HG02623 (cell line): Measurements from ENCODE around the gene MED27.

ENCODE experiments used
- ATAC-seq: cut with Tn5 transposase; IDR thresholded peaks from one replicate; pipeline ENCODE4 v1.9.1; 2021; ENCODE audit warnings: moderate library complexity; ENCODE audit not compliant: unreplicated experiment

The MED27 gene

DNA sequence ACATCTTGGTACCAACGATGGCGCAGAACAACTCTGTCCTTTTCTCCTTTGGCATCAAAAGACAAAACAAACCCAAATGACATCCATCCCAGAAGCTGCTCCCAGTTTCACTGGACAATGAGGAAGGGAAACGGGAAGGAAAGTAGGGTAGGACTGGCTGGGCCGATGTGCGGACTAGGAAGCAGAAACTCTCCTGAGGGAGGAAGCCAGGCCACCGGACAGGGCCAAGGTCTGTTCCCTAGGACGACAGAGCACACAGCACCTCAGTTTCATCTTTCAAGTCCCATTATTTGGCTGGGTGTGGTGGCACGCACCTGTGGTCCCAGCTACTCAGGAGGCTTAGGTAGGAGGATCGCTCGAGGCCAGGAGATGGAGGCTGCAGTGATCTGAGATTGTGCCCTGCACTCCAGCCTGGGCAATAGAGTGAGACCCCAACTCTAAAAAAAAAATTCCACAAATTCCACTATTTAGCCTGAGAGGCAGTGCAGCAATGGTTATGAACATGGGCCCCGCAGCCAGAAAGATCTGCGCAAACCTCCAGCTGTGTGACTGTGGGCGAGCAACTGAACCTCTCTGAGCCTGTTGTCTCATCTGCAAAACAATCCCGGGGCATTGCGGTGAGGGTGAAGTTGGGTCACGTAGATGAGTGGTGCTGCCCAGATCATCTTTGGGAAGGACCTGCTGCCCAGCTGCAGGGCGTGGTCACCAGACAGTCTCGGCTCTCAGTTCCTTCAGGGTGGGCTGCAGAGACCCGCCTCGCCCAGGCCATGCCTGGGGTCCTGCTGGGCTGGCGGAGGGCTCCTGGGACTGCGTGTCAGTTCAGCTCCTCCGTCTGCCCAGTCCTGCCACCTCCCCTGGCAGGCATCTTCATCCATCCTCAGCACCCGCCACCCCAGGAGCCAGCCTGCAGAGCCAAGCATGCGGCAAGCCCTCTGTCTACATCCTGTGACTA is 238.6 kb downstream of the MED27 start:
- ATAC-seq = no peak

DNA sequence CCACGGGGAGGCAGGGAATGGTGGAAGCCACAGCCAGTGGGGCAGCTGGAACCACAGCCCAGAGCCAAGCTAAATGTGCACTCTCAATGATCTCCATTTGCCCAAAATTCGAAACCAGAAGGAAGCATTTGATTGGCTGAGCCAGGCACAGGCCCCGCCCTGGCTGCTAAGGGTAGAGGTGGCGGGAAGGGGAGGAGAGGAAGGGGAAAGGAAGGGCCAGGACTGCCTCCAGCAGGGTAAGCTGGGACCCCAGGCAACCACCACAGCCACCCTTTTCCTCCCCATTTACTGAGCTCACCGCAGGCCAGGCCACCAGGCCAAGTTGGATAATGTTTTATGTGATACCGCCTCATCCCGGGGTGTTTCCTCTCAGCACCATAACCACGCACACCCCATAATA is 239.4 kb downstream of the MED27 start:
- ATAC-seq = no peak

DNA sequence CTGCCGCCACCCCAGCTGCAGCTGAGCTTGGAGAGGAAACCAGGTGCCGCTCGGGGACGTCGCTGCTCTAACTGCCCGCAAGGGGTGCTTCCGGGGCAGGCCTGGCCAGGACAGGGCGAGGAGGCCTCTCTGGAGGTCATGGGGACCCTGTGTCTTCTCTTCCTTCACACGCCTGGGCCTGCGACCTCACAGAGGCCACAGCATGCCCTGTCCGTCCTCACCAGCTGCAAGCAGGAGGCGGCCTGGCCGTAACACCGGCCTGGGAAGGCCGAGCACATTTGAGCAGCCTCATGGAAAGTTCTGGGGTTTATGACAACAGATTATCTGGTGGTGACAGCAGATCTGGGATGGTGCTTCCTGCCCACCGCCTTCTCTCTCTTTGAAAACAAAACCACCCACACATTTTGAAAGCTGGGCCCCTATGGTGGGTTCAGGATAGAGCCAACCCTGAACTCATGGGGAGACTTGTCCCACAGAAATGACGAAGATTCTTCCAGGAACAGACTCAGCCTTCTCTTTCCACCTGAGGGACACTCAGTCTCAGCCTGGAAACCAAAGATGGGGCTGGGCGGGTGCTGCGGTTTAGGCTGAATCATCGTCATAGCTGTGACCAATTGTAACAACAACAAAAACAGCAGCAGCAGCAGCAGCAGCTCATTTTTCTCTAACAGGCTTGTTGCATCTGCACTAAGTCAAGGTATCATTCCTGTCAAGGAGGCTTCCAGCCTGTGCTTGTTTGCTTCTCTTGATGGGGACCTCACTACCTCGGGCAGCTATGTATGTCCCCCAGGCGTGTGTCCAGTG is 240.2 kb downstream of the MED27 start:
- no peak for ATAC-seq

DNA sequence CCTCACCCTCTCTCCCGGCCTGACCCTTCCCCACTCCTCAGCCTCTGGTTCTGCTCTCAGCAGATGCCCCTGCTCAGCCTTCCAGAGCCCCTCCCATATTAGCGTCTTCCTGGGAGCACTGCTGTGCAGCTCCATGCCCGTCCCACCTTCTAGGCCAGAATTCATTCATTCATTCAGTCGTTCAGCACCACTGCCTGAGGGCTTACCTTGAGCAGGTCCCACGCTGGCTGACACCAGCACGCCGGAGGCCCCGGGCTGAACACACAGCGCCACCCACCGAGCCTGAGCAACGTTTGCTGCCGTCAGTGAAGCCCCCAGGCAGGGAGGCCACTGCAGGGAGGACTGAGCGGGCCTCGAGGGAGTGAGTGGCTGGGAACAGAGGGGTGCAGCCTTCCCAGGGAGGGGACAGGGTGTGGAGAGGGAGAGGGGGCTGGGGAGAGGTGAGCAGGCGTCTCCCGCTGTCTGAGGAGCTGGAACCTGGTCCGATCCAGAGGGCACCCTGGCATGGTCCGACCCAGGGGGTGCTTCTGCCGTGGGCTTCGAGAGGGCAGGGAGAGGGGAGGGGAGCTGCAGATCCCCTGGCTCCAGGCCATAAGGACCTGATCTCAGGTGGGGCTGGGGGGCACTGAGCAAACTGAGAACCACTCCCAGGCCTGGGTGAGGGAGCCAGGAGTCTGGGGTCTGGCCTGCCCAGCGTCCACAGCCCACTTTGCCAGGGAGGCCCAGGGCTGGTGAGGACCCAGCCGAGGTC is 241.0 kb downstream of the MED27 start:
- ATAC-seq = no peak

- ATAC-seq = no peak
Measured at GRCh38 chr9:131837836-131838235, 241.8 kb downstream of the MED27 start.

GRCh38 chr9:131837316-131837715 is 242.4 kb downstream of the MED27 start:
- no peak for ATAC-seq

DNA sequence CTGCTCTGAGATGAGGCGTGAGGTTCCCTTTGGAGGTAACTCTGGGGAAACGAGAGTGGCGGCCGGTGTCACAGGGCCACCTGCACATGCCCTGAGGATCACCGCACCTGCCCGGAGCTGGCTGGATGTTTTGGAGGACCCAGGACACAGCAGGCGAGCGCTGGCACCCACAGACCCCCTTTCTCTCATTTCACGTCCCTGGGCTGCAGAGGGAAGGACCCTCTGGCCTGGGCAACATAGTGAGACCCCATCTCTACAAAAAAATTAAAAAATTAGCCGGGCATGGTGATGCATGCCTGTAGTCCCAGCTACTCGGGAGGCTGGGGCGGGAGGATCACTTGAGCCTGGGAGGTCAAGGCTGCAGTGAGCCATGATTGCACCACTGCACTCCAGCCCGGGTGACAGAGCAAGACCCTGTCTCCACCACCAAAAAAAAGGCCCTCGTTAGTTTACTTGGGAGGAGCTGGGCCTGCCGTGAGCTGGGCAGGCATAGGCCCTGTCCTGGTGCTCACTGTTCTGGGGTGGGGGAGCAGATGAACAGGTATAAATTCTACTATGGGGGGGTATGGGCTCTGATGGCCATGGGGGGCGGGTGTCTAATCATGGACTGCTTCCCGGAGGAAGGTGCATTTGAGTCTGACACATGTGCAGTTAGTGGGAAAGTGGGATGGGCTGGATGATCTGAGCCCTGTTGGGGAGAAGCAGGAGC is 242.9 kb downstream of the MED27 start:
- ATAC-seq = no peak

DNA sequence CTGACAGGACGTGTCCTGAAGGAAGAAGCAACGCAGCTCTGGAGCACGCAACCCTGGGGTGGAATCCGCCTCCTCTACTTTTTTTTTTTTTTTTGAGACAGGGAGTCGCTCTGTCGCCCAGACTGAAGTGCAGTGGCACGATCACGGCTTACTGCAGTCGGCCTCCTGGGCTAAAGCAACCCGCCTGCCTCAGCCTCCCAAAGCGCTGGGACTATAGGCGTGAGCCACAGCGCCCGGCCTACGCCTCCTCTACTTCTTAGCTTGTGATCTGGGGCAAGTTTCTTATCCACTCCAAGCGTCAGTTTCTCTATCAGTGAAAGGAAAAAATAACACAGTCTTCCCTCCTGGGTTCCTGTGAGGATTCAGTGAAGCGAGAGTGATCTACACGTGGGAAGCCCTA is 243.6 kb downstream of the MED27 start:
- no peak for ATAC-seq

DNA sequence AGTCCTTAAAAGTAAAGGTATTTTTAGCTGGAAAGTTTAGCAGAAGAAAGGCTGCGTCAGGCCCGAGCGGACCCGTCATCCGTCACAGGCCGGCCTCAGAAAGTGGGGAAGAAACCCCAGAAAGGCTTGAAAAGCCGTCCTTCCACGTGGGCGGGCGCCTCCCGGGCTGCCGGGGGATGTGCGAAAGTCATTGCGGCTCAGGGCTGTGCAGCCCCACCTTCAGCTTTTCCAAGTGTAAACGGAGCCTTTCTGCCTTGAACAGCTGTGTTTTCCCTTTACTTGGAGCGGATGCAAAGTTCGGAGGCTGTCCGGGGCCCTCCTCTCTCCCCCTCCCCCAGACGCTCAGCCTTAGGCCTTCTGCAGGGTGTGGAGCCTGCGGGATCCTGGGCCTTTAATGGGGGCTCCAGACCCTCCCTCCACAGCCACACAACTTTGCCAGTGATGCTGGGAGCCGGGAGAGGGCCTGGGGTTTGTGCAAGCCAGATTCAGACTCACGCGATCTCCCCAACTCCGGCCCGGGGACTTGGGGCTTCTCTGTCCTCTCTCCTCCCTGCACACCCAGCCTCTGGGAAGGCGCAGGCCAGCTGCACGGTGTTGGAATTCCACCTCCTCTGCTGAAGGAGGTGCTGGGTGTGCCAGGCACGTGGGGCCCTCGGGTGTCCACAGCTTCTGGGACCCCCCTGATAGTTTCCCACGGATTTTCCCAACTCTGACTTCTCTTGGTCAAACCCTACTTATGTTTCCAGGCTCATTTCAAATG is 244.3 kb downstream of the MED27 start:
- no peak for ATAC-seq

DNA sequence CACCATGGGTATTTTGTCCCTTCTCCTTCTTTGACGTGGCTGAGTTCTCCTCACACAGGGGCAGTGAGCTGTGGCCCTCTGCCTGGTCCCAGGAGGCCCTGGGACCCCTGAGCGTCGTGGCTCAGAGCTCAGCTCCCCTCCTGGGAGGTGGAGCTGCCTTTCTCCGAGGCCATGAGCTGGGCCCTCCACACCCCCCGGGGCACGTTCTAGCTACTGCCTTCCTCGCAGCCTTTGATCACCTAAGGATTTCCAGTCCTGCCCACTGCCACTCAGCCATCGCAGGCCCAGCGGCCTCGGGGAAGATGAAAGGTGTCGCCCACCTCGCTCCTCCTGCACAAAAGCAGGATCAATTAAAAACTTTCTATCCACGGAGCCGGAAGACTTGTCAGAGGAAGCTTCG is 244.9 kb downstream of the MED27 start:
- ATAC-seq = no peak

- ATAC-seq = no peak
Measured at GRCh38 chr9:131833906-131834305, 245.8 kb downstream of the MED27 start.

- no peak for ATAC-seq
Measured at GRCh38 chr9:131833083-131833482, 246.6 kb downstream of the MED27 start.

- no peak for ATAC-seq
Measured at GRCh38 chr9:131831380-131832165, 248.1 kb downstream of the MED27 start.

- no peak for ATAC-seq
Measured at GRCh38 chr9:131827821-131828369, 251.8 kb downstream of the MED27 start.

DNA sequence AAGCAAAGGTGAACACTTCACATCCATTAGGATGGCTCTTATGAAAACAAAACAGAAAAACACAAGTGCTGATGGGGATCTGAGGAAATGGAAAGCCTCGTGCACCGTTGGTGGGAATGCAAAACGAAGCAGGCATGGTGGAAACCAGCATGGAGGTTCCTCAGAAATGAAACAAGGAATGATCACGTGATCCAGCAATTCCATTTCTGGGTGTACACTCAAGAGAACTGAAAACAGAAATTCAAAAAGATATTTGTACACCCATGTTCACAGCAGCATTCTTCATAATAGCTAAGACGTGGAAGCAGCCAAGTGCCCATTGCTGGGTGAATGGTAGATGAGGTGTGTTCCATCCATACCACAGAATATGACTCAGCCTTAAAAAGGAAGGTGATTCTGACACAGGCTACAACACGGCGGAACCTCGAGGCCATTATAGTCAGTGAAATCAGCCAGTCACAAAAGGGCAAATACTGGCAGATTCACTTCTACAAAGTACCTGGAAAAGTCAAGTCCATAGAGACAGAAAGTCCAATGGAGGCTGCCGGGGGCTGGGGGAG is 252.6 kb downstream of the MED27 start:
- ATAC-seq = no peak

DNA sequence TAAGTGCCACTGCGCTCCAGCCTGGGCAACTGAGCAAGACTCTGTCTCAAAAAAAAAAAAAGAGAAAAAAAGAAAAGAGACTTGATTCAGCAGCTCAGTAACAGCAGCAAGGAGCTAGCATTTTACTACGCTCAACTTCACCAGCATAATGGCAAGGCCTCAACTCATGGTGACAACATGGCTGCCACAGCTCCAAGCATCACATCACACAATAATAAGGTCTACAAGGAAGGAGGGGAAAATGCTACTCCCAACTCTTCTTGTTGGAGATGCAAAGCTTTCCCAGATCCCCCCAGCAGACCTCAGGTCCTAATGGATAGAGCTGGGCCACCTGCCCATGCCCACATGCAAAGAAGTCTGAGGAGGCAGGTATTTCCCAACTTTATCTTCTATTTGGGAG is 253.6 kb downstream of the MED27 start:
- no peak for ATAC-seq

GRCh38 chr9:131824953-131825495 is 254.6 kb downstream of the MED27 start:
- ATAC-seq = no peak

DNA sequence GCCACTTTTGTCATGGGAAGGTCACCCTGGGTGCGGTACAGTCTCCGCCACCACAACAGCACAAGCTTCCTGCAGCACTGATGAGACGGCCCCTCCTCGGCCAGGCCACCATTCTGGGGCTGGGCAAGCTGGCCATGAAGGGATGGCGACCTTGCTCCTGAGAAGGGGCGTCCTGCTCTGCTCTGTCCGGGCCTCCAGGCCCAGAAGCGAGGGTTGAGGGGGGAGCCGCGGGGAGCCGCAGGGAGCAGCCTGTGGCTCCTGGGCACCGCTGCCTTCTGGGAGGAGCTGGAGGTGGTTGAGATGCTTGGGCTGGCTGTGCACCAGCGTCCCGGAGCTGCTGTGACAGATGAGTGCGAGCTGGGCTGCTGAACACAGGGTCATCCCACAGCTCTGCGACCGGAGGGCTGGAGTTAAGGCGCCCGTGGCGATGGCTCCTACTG is 255.5 kb downstream of the MED27 start:
- ATAC-seq = no peak
